SK-N-SH (cell line): ENCODE data around the gene MIF. TPM values are rescaled to one million over a fixed set of nuclear protein-coding genes. Genes with fewer than 3 reads are reported as not detected.
A peak's percentile ranks its signal among the peaks of the same experiment; 100 is the strongest.

Experiments
- CTCF ChIA-PET: fragments of 300-600, 350-600 bp; formaldehyde crosslinking; extraction: SDS; loops from one replicate; lab custom pipeline; 2021; lab: Yijun Ruan, JAX
- POLR2A ChIA-PET: fragments of 350-600 bp; sonication (Branson Sonifier 250); formaldehyde crosslinking; extraction: SDS; loops from one replicate; lab custom pipeline; 2020; ENCODE audit warnings: antibody characterized with exemption, inconsistent platforms; lab: Yijun Ruan, JAX
- DNase-seq: peaks from one replicate; pipeline ENCODE4 v3.0.0; 2012
- H2AFZ ChIP-seq: fragments of 200-600 bp; sonication (generic); 2 replicates; pipeline ENCODE4 v1.8.1; 2016; ENCODE audit warnings: antibody characterized with exemption, mild to moderate bottlenecking, low read depth
- H3F3A ChIP-seq: fragments of 200-600 bp; sonication (generic); replicated peaks from 2 replicates; pipeline ENCODE3; 2016; ENCODE audit warnings: antibody characterized with exemption, mild to moderate bottlenecking; ENCODE audit not compliant: insufficient read depth
- H3K27ac ChIP-seq, 2 experiments: fragments of 200-500 bp in 1 of 2; fragments of 200-600 bp in 1 of 2; sonication (Bioruptor generic) in 1 of 2; sonication (generic), shearing (Covaris generic) in 1 of 2; 2 replicates each; pipeline versions ENCODE4 v1.5.1 to v1.6.1; 2014 to 2016; ENCODE audit warnings: low read depth in 2 of 2, inconsistent platforms in 1 of 2, low read length in 1 of 2, mild to moderate bottlenecking in 1 of 2, mixed read lengths in 1 of 2
- H3K27me3 ChIP-seq: fragments of 200-600 bp; sonication (generic), shearing (Covaris generic); 2 replicates; pipeline ENCODE4 v1.6.1; 2016; ENCODE audit warnings: mixed run types; ENCODE audit not compliant: insufficient read depth
- H3K36me3 ChIP-seq, 2 experiments: fragments of 200-500 bp in 1 of 2; fragments of 200-600 bp in 1 of 2; sonication (Bioruptor generic) in 1 of 2; sonication (generic) in 1 of 2; replicated peaks in 1 of 2; 2 replicates each; pipeline versions ENCODE3 to v1.5.1; 2014 to 2016; ENCODE audit warnings: low read length in 1 of 2, mild to moderate bottlenecking in 1 of 2; ENCODE audit not compliant: insufficient read depth in 2 of 2, control insufficient read depth in 1 of 2
- H3K4me1 ChIP-seq, 2 experiments: fragments of 200-500 bp in 1 of 2; fragments of 200-600 bp in 1 of 2; sonication (Bioruptor generic) in 1 of 2; sonication (generic), shearing (Covaris generic) in 1 of 2; 2 replicates each; pipeline versions ENCODE4 v1.5.1 to v1.6.1; 2014 to 2016; ENCODE audit warnings: low read depth in 1 of 2, low read length in 1 of 2, mixed run types in 1 of 2; ENCODE audit not compliant: insufficient read depth in 2 of 2, control insufficient read depth in 1 of 2
- H3K4me2 ChIP-seq: fragments of 200-600 bp; sonication (generic), shearing (Covaris generic); 2 replicates; pipeline ENCODE4 v1.6.1; 2017; ENCODE audit warnings: mixed run types
- H3K4me3 ChIP-seq, 2 experiments: fragments of 200-500 bp in 1 of 2; fragments of 200-600 bp in 1 of 2; sonication (Bioruptor generic) in 1 of 2; sonication (generic), shearing (Covaris generic) in 1 of 2; 2 replicates each; pipeline versions ENCODE4 v1.5.1 to v1.8.1; 2014 to 2016; ENCODE audit warnings: low read depth in 2 of 2, inconsistent platforms in 1 of 2, low read length in 1 of 2, mild to moderate bottlenecking in 1 of 2, mixed read lengths in 1 of 2, moderate library complexity in 1 of 2
- H3K79me2 ChIP-seq: fragments of 200-600 bp; sonication (generic); 2 replicates; pipeline ENCODE4 v1.8.1; 2017; ENCODE audit warnings: mild to moderate bottlenecking; ENCODE audit not compliant: insufficient read depth
- H3K9ac ChIP-seq: fragments of 200-600 bp; sonication (generic); 2 replicates; pipeline ENCODE4 v1.6.1; 2017; ENCODE audit warnings: mixed run types
- H3K9me2 ChIP-seq: fragments of 200-600 bp; sonication (generic); 2 replicates; pipeline ENCODE4 v1.6.1; 2017; ENCODE audit warnings: mixed run types
- H3K9me3 ChIP-seq: fragments of 200-600 bp; sonication (generic); 2 replicates; pipeline ENCODE4 v1.6.1; 2017; ENCODE audit warnings: mixed run types, mild to moderate bottlenecking, moderate library complexity
- H4K20me1 ChIP-seq: fragments of 200-600 bp; sonication (generic); 2 replicates; pipeline ENCODE4 v1.6.1; 2017; ENCODE audit warnings: mild to moderate bottlenecking, mixed run types; ENCODE audit not compliant: insufficient read depth
- CTCF ChIP-seq: fragments of 200-600 bp; sonication (generic); IDR thresholded peaks from 2 replicates; pipeline ENCODE4 v1.6.1; 2017; ENCODE audit warnings: antibody characterized with exemption, mild to moderate bottlenecking, moderate library complexity
- EP300 ChIP-seq, 2 experiments: IDR thresholded peaks; 2 replicates each; pipeline versions ENCODE4 v1.4.0 to v1.6.1; 2012; ENCODE audit warnings: borderline replicate concordance in 1 of 2, low read depth in 1 of 2, low read length in 1 of 2
- EZH2phosphoT487 ChIP-seq: fragments of 200-600 bp; sonication (generic); IDR thresholded peaks from 2 replicates; pipeline ENCODE4 v1.6.1; 2017; ENCODE audit warnings: low read depth, mixed run types, mild to moderate bottlenecking, antibody characterized with exemption, moderate library complexity, borderline replicate concordance
- FOXJ3 ChIP-seq: sonication (generic); formaldehyde crosslinking; IDR thresholded peaks from 2 replicates; pipeline ENCODE4 v1.5.1; 2020; ENCODE audit warnings: mild to moderate bottlenecking, missing genetic modification reagents
- FOXM1 ChIP-seq: IDR thresholded peaks from 2 replicates; pipeline ENCODE4 v1.4.0; 2012; ENCODE audit warnings: low read depth, mild to moderate bottlenecking
- GABPA ChIP-seq: IDR thresholded peaks from 2 replicates; pipeline ENCODE4 v1.4.0; 2012; ENCODE audit warnings: low read depth, mild to moderate bottlenecking
- JUND ChIP-seq: IDR thresholded peaks from 2 replicates; pipeline ENCODE4 v1.4.0; 2012
- MAX ChIP-seq: IDR thresholded peaks from 2 replicates; pipeline ENCODE4 v1.4.0; 2012; ENCODE audit warnings: low read depth
- MXI1 ChIP-seq: IDR thresholded peaks from 2 replicates; pipeline ENCODE4 v1.6.1; 2012; ENCODE audit warnings: mild to moderate bottlenecking, low read depth, low read length, improper control_type of control experiment
- NRF1 ChIP-seq: IDR thresholded peaks from 2 replicates; pipeline ENCODE4 v1.6.1; 2012; ENCODE audit warnings: low read depth, mild to moderate bottlenecking, low read length
- POLR2AphosphoS5 ChIP-seq: IDR thresholded peaks from 2 replicates; pipeline ENCODE4 v1.6.1; 2012; ENCODE audit warnings: low read depth, low read length
- RAD21 ChIP-seq: IDR thresholded peaks from 2 replicates; pipeline ENCODE4 v1.6.1; 2012; ENCODE audit warnings: mild to moderate bottlenecking, low read length
- RFX5 ChIP-seq: IDR thresholded peaks from 2 replicates; pipeline ENCODE4 v1.6.1; 2012; ENCODE audit warnings: mild to moderate bottlenecking, improper control_type of control experiment, low read length
- SIN3A ChIP-seq: IDR thresholded peaks from 2 replicates; pipeline ENCODE4 v1.6.1; 2012; ENCODE audit warnings: low read depth, mild to moderate bottlenecking, low read length, moderate library complexity, borderline replicate concordance
- TAF1 ChIP-seq: IDR thresholded peaks from 2 replicates; pipeline ENCODE4 v1.6.1; 2012; ENCODE audit warnings: low read depth, mild to moderate bottlenecking, low read length, moderate library complexity, borderline replicate concordance
- TCF12 ChIP-seq: IDR thresholded peaks from 2 replicates; pipeline ENCODE4 v1.4.0; 2012
- TEAD4 ChIP-seq: IDR thresholded peaks from 2 replicates; pipeline ENCODE4 v1.4.0; 2012; ENCODE audit warnings: mild to moderate bottlenecking, borderline replicate concordance; ENCODE audit not compliant: insufficient read depth
- YY1 ChIP-seq: IDR thresholded peaks from 2 replicates; pipeline ENCODE4 v1.4.0; 2012; ENCODE audit warnings: low read depth, mild to moderate bottlenecking
- WGBS: methylation state at CpG from one replicate; pipeline ENCODE4 v1.1.6; 2017; ENCODE audit warnings: low lambda C conversion rate; 5-methylcytosine and 5-hydroxymethylcytosine counted together
- polyA plus RNA-seq, 3 experiments: library from polyadenylated mRNA; depleted of rRNA; stranded (reverse); fragments of >200 nt; gene quantifications; 2 replicates each; pipeline ENCODE4 v1.2.3, GENCODE V29; 2012
- TF ChIP-seq, protein P1 (sequence below): IDR thresholded peaks from 2 replicates; pipeline ENCODE4 v1.4.0; 2012; ENCODE audit warnings: low read depth, borderline replicate concordance

MIF gene
- polyA plus RNA-seq, 1 of the 3 experiments (the other 2 are of a cell fraction): 565 TPM

DNA sequence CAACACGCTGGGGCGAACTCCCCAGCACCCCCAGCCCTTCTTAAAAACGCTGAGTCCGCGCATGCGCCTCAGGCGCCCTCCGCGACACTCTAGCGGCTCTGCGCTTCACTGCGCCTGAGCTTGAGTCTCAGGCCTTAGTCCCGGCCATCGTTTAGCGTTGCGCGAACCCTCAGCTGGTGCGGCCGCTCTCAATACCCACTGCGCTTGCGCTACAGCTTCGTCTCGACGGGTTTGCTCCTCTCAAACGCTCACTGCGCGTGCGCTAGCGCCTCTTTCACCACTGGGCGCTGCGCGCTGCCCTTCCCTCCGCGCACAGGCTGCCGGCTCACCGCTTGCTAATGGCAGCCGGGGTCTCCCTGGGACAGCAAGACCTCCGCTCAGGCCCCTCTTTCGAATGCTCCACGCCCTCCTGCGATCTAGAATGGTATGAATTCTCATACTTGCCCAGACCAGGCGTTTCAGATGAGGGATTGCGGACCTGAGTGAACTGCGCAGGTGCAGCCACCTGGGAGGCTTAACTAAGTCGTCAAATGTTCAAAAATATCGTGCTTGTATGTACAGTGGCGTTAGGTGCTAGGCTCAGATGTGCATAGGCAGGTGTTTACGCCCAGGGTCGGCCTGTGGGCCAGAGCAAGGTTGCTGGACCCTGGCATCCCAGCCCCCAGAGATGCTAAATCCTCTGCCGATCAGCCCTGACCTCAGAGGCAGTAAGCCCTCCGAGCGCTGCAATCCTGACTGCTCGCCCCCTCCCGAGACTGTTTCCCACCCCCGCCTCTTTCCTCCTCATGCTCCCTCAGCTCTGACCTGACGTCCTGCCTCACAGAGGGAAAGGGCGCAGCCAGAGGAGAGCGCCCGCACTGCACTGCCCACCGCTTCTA lies 36.3 kb upstream of the MIF start, which contains the start of gene SLC2A11:
Gene SLC2A11, plus strand, starts transcription at position 270 of the 878 bp plus-strand sequence. Its CDS starts 125 bp downstream, at position 395.
- peak within 1 kb of the TSS; percentile 72 for H3K9ac ChIP-seq
- WGBS: 4% methylated on average over 31 of the region's 60 CpGs
- ChIA-PET POLR2A (interaction anchor here (0.6 to 1.6 kb wide), 10 partner anchors 8 to 109 kb away, joined by 3 to 15 read pairs (median 4); partner anchors contain the start of genes CHCHD10 and MIF), CTCF (interaction anchor here (0.7 to 3.2 kb wide), 22 partner anchors 8 to 339 kb away, joined by 3 to 35 read pairs (median 3); partner anchors contain the start of genes CHCHD10 and MIF)
- no peaks in the 10 kb centered on the region for H3K9me3 ChIP-seq
- H3K4me2 ChIP-seq: peak within 1 kb of the TSS; percentile 100
- peaks cover 0 to 22% of the 10 kb centered on the region in 2 experiments; a peak in 2 of 4 replicates for H3K4me1 ChIP-seq
- TF ChIP-seq FOXJ3 (CRISPR knock-in tag) (no peak), NRF1 (peak; percentile 100), MAX (peak; percentile 32; the same call in 1 of the 2 replicates), TAF1 (no peak; the same call in none of the 2 replicates), YY1 (peak; percentile 57), POLR2AphosphoS5 (peak; percentile 92), TEAD4 (no peak), MXI1 (peak; percentile 18), RFX5 (no peak), EZH2phosphoT487 (no peak), SIN3A (no peak), TCF12 (no peak), JUND (no peak), CTCF (peak; percentile 31), FOXM1 (no peak), RAD21 (peak; percentile 35), GABPA (no peak), EP300 (IDR thresholded peaks at IDR 0.05; ENCODE audit: borderline replicate concordance in 1 of 2, low read depth in 1 of 2, low read length in 1 of 2) (no peak)
- TF ChIP-seq, protein P1, sequence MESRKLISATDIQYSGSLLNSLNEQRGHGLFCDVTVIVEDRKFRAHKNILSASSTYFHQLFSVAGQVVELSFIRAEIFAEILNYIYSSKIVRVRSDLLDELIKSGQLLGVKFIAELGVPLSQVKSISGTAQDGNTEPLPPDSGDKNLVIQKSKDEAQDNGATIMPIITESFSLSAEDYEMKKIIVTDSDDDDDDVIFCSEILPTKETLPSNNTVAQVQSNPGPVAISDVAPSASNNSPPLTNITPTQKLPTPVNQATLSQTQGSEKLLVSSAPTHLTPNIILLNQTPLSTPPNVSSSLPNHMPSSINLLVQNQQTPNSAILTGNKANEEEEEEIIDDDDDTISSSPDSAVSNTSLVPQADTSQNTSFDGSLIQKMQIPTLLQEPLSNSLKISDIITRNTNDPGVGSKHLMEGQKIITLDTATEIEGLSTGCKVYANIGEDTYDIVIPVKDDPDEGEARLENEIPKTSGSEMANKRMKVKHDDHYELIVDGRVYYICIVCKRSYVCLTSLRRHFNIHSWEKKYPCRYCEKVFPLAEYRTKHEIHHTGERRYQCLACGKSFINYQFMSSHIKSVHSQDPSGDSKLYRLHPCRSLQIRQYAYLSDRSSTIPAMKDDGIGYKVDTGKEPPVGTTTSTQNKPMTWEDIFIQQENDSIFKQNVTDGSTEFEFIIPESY: no peak
- H3K27ac ChIP-seq: peak within 1 kb of the TSS; percentile 59 to 97
- H3K4me3 ChIP-seq: peak within 1 kb of the TSS; percentile 87 to 88
- DNase-seq: peak; percentile 96
- no peaks in the 10 kb centered on the region for H3K79me2 ChIP-seq
- peak within 1 kb of the TSS; percentile 99 for H2AFZ ChIP-seq
- no peaks in the 10 kb centered on the region for H3K9me2 ChIP-seq
- peaks cover 6% of the 10 kb centered on the region for H3F3A ChIP-seq
- no peaks in the 10 kb centered on the region for H3K27me3 ChIP-seq
- no peaks in the 10 kb centered on the region for H4K20me1 ChIP-seq
- no peaks in the 10 kb centered on the region for H3K36me3 ChIP-seq
